Liver (tissue), 9 donors: Measurements from ENCODE around the gene ADGRF1. TPM values are rescaled to one million over a fixed set of nuclear protein-coding genes. Genes with fewer than 3 reads are reported as not detected.
"Not testable (repeated sequence)": the region's sequence is repeated elsewhere in the genome, so short reads cannot be mapped to it uniquely, and the experiment has no call there.

ENCODE experiments used
- DNase-seq: peaks from one replicate; pipeline ENCODE4 v3.0.0-alpha.2; 2017; ENCODE audit warnings: low spot score
- H3K27ac ChIP-seq, 2 donors: one replicate each; pipeline ENCODE4 v1.7.0; 2013; ENCODE audit warnings: inconsistent platforms in 2 of 2, low read length in 2 of 2, control low read depth in 1 of 2, low read depth in 1 of 2, mild to moderate bottlenecking in 1 of 2
- H3K27me3 ChIP-seq, 4 donors: one replicate each; pipeline versions ENCODE4 v1.6.1 to v1.7.0; 2013; ENCODE audit warnings: low read length in 3 of 4, inconsistent platforms in 1 of 4, mild to moderate bottlenecking in 1 of 4, moderate library complexity in 1 of 4; ENCODE audit not compliant: control insufficient read depth in 4 of 4, insufficient read depth in 4 of 4
- H3K36me3 ChIP-seq, 4 donors: one replicate each; pipeline versions ENCODE4 v1.6.1 to v1.7.0; 2013; ENCODE audit warnings: low read length in 3 of 4, mild to moderate bottlenecking in 3 of 4, low read depth in 1 of 4, moderate library complexity in 1 of 4; ENCODE audit not compliant: control insufficient read depth in 4 of 4, insufficient read depth in 3 of 4
- H3K4me1 ChIP-seq, 4 donors: one replicate each; pipeline versions ENCODE4 v1.6.1 to v1.7.0; 2013; ENCODE audit warnings: low read length in 3 of 4, mild to moderate bottlenecking in 3 of 4, moderate library complexity in 1 of 4; ENCODE audit not compliant: control insufficient read depth in 4 of 4, insufficient read depth in 4 of 4
- H3K4me3 ChIP-seq, 3 donors: one replicate each; pipeline versions ENCODE4 v1.6.1 to v1.7.0; 2013; ENCODE audit warnings: low read length in 3 of 3, control low read depth in 1 of 3, low read depth in 1 of 3, mild to moderate bottlenecking in 1 of 3
- H3K9ac ChIP-seq, 2 donors: one replicate each; pipeline ENCODE4 v1.7.0; 2013; ENCODE audit warnings: low read length in 2 of 2, mild to moderate bottlenecking in 2 of 2, moderate library complexity in 2 of 2, control low read depth in 1 of 2, low read depth in 1 of 2
- H3K9me3 ChIP-seq, 4 donors: one replicate each; pipeline versions ENCODE4 v1.6.1 to v1.7.0; 2013; ENCODE audit warnings: low read length in 3 of 4; ENCODE audit not compliant: control insufficient read depth in 4 of 4
- EGR1 ChIP-seq, 2 donors: IDR thresholded peaks; 2 replicates each; pipeline ENCODE4 v1.6.1; 2016 to 2018; ENCODE audit warnings: antibody characterized with exemption in 2 of 2, low read depth in 2 of 2
- FOXA1 ChIP-seq: IDR thresholded peaks from 2 replicates; pipeline ENCODE4 v1.6.1; 2016; ENCODE audit warnings: antibody characterized with exemption
- FOXA2 ChIP-seq: IDR thresholded peaks from 2 replicates; pipeline ENCODE4 v1.6.1; 2016; ENCODE audit warnings: antibody characterized with exemption
- GABPA ChIP-seq, 2 donors: IDR thresholded peaks in 1 of 2; conservative IDR thresholded peaks in 1 of 2; 2 replicates each; pipeline ENCODE4 v1.6.1; 2016; ENCODE audit warnings: antibody characterized with exemption in 2 of 2, mild to moderate bottlenecking in 1 of 2, moderate library complexity in 1 of 2
- HNF4A ChIP-seq, 2 donors: conservative IDR thresholded peaks; 2 replicates each; pipeline ENCODE4 v1.6.1; 2016; ENCODE audit warnings: antibody characterized with exemption in 2 of 2, mild to moderate bottlenecking in 2 of 2
- HNF4G ChIP-seq: IDR thresholded peaks from 2 replicates; pipeline ENCODE4 v1.6.1; 2016; ENCODE audit warnings: antibody characterized with exemption
- JUND ChIP-seq, 2 donors: IDR thresholded peaks; 2 replicates each; pipeline ENCODE4 v1.6.1; 2016; ENCODE audit warnings: antibody characterized with exemption in 2 of 2
- NR2F2 ChIP-seq: IDR thresholded peaks from 2 replicates; pipeline ENCODE4 v1.6.1; 2016; ENCODE audit warnings: antibody characterized with exemption
- RAD21 ChIP-seq, 2 donors: IDR thresholded peaks; 2 replicates each; pipeline ENCODE4 v1.6.1; 2016; ENCODE audit warnings: antibody characterized with exemption in 2 of 2, mild to moderate bottlenecking in 2 of 2
- RXRA ChIP-seq, 2 donors: IDR thresholded peaks; 2 replicates each; pipeline ENCODE4 v1.6.1; 2017 to 2018; ENCODE audit warnings: antibody characterized with exemption in 2 of 2, mild to moderate bottlenecking in 1 of 2
- SP1 ChIP-seq: IDR thresholded peaks from 2 replicates; pipeline ENCODE4 v1.6.1; 2018; ENCODE audit warnings: antibody characterized with exemption, mild to moderate bottlenecking
- TAF1 ChIP-seq: conservative IDR thresholded peaks from 2 replicates; pipeline ENCODE4 v1.6.1; 2016; ENCODE audit warnings: antibody characterized with exemption, mild to moderate bottlenecking
- ZBTB33 ChIP-seq: IDR thresholded peaks from 2 replicates; pipeline ENCODE4 v1.6.1; 2016; ENCODE audit warnings: antibody characterized with exemption
- WGBS: extraction: QIAGEN DNeasy Blood & Tissue Kit; methylation state at CpG from one replicate; pipeline ENCODE4 v1.1.7; 2013; 5-methylcytosine and 5-hydroxymethylcytosine counted together
- polyA plus RNA-seq, 2 donors: library from polyadenylated mRNA; stranded (reverse) in 1 of 2; unstranded in 1 of 2; fragments of 200-250 nt in 1 of 2; fragments of >200 nt in 1 of 2; fragmentation: Nextera tagmentation in 1 of 2; extraction: Ambion mirVana in 1 of 2; gene quantifications; one replicate each; pipeline versions ENCODE4 v1.2.1 to v1.2.3, GENCODE V29; 2013 to 2015
- total RNA-seq, 2 donors: library from RNA; depleted of rRNA; stranded (reverse); fragments of >200 nt; gene quantifications; one replicate each; pipeline ENCODE4 v1.2.3, GENCODE V29; 2014
- TF ChIP-seq, protein P1 (sequence below): IDR thresholded peaks from 2 replicates; pipeline ENCODE4 v1.6.1; 2016; ENCODE audit warnings: antibody characterized with exemption
- TF ChIP-seq, protein P2 (sequence below): IDR thresholded peaks from 2 replicates; pipeline ENCODE4 v1.6.1; 2016; ENCODE audit warnings: antibody characterized with exemption
- TF ChIP-seq, protein P3 (sequence below): fragments of 150-350 bp; IDR thresholded peaks from 2 replicates; pipeline ENCODE4 v1.5.1; 2017; ENCODE audit warnings: improper control_type of control experiment, low read depth, low read length; ENCODE audit not compliant: missing input control
- TF ChIP-seq, protein P4 (sequence below): IDR thresholded peaks from 2 replicates; pipeline ENCODE4 v1.6.1; 2016; ENCODE audit warnings: antibody characterized with exemption, mild to moderate bottlenecking
- donor health status: healthy.
- donor health status: healthy.
- donor health status: healthy.
- donor health status: healthy.
- donor health status: healthy.

The ADGRF1 gene
- total and polyA plus RNA-seq, 4 donors = 0.01 TPM; not detected in 3

DNA sequence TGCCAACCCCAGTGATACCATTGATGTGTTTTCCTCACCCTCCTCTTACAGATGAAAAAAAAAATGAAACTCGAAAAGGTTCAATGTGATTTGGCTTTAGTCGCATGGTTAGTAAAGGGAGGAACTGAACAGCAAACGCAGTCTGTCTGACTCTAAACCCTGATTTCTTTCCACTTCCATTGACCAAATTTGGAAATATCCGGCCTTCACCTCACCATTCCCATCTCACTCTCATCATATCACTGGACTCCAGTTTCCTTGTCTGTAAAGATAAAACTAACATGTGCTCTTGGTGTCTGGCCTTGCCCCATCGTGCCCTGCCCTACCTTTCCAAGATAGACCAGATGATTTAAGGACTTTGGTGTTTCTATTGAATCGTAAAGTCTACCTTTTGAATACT, 48.7 kb upstream of the ADGRF1 start:
- Histone ChIP-seq H3K27ac (no peak overlapping the region), H3K4me3 (no peak overlapping the region), H3K27me3 (no peaks in the 10 kb centered on the region), H3K36me3 (no peaks in the 10 kb centered on the region), H3K4me1 (no peaks in the 10 kb centered on the region), H3K9me3 (no peaks in the 10 kb centered on the region), H3K9ac (no peak overlapping the region)
- WGBS = 89% methylated on average over 6 of the region's 6 CpGs
- TF ChIP-seq RXRA (IDR thresholded peaks at IDR 0.05) = no peak
- no peak for TF ChIP-seq NR2F2
- TF ChIP-seq HNF4A (conservative IDR thresholded peaks at IDR 0.05) = no peak
- no peak for DNase-seq

DNA sequence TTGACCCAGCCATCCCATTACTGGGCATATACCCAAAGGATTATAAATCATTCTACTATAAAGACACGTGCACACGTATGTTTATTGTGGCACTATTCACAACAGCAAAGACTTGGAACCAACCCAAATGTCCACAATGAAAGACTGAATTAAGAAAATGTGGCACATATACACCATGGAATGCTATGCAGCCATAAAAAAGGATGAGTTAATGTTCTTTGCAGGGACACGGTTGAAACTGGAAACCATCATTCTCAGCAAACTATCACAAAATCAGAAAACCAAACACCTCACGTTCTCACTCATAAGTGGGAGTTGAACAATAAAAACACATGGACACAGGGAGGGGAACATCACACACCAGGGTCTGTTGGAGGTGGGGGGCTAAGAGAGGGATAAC, 47.3 kb upstream of the ADGRF1 start:
- 87% methylated on average over 4 of the region's 4 CpGs for WGBS
- not testable (repeated sequence) for H3K36me3 ChIP-seq

DNA sequence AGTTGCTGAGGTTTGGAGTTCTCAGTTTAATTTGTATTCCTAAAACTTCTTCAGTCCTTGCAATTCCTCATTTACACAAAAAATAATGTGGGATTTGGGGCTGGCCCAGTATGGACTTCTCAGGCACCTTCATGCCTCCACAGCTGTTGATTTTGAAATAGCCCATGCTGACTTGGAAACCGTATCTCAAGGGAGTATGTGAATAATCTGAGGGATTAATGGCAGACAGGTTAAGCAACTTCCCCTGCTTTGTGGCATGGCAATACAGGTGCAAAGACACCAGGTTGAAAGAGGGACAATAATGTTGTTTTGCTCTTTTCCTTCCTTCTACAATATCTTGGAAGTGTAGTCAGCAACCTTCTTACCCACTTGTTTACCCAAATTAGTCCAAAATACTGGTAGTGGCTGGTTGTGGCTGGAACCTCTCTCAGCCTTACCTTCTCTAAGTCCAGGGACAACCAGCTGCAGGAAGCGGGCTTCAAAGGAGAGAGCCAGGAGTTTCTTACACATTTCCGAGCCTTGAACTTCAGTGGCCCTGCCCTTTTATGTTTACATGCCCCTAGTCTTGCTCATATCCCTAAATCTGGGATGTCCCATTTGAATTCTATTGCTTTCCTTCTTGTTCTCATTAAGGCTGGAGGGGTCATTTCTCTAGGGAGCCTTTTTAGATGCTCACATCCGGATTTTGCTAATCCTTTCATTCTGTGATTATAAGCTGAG, 44.1 kb upstream of the ADGRF1 start:
- 88% methylated on average over 4 of the region's 4 CpGs for WGBS
- H3K4me3 ChIP-seq = no peak overlapping the region
- TF ChIP-seq NR2F2 (no peak), TAF1 (no peak), RAD21 (IDR thresholded peaks at IDR 0.05) (no peak), RXRA (IDR thresholded peaks at IDR 0.05) (no peak), JUND (IDR thresholded peaks at IDR 0.05) (no peak), HNF4A (conservative IDR thresholded peaks at IDR 0.05) (no peak), HNF4G (no peak), ZBTB33 (no peak), FOXA1 (no peak), GABPA (IDR thresholded peaks at IDR 0.05 in 1 of 2, conservative IDR thresholded peaks at IDR 0.05 in 1 of 2) (no peak), EGR1 (IDR thresholded peaks at IDR 0.05; ENCODE audit: low read depth in 2 of 2) (no peak), FOXA2 (no peak), SP1 (no peak)
- TF ChIP-seq, protein P1, sequence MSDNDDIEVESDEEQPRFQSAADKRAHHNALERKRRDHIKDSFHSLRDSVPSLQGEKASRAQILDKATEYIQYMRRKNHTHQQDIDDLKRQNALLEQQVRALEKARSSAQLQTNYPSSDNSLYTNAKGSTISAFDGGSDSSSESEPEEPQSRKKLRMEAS = no peak
- TF ChIP-seq, protein P2, sequence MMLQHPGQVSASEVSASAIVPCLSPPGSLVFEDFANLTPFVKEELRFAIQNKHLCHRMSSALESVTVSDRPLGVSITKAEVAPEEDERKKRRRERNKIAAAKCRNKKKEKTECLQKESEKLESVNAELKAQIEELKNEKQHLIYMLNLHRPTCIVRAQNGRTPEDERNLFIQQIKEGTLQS = no peak
- TF ChIP-seq, protein P3, sequence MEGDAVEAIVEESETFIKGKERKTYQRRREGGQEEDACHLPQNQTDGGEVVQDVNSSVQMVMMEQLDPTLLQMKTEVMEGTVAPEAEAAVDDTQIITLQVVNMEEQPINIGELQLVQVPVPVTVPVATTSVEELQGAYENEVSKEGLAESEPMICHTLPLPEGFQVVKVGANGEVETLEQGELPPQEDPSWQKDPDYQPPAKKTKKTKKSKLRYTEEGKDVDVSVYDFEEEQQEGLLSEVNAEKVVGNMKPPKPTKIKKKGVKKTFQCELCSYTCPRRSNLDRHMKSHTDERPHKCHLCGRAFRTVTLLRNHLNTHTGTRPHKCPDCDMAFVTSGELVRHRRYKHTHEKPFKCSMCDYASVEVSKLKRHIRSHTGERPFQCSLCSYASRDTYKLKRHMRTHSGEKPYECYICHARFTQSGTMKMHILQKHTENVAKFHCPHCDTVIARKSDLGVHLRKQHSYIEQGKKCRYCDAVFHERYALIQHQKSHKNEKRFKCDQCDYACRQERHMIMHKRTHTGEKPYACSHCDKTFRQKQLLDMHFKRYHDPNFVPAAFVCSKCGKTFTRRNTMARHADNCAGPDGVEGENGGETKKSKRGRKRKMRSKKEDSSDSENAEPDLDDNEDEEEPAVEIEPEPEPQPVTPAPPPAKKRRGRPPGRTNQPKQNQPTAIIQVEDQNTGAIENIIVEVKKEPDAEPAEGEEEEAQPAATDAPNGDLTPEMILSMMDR = no peak
- TF ChIP-seq, protein P4, sequence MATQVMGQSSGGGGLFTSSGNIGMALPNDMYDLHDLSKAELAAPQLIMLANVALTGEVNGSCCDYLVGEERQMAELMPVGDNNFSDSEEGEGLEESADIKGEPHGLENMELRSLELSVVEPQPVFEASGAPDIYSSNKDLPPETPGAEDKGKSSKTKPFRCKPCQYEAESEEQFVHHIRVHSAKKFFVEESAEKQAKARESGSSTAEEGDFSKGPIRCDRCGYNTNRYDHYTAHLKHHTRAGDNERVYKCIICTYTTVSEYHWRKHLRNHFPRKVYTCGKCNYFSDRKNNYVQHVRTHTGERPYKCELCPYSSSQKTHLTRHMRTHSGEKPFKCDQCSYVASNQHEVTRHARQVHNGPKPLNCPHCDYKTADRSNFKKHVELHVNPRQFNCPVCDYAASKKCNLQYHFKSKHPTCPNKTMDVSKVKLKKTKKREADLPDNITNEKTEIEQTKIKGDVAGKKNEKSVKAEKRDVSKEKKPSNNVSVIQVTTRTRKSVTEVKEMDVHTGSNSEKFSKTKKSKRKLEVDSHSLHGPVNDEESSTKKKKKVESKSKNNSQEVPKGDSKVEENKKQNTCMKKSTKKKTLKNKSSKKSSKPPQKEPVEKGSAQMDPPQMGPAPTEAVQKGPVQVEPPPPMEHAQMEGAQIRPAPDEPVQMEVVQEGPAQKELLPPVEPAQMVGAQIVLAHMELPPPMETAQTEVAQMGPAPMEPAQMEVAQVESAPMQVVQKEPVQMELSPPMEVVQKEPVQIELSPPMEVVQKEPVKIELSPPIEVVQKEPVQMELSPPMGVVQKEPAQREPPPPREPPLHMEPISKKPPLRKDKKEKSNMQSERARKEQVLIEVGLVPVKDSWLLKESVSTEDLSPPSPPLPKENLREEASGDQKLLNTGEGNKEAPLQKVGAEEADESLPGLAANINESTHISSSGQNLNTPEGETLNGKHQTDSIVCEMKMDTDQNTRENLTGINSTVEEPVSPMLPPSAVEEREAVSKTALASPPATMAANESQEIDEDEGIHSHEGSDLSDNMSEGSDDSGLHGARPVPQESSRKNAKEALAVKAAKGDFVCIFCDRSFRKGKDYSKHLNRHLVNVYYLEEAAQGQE = no peak
- H3K4me1 ChIP-seq = peaks cover 0 to 11% (median 4%) of the 10 kb centered on the region in 4 donors
- no peak overlapping the region for H3K9ac ChIP-seq
- H3K9me3 ChIP-seq = no peaks in the 10 kb centered on the region
- no peaks in the 10 kb centered on the region for H3K27me3 ChIP-seq
- no peak for DNase-seq
- H3K27ac ChIP-seq = no peak overlapping the region
- no peaks in the 10 kb centered on the region for H3K36me3 ChIP-seq

More for the DNA sequence above, 47.3 kb upstream of the ADGRF1 start:
- H3K4me1 ChIP-seq, H3K4me3 ChIP-seq, DNase-seq, H3K9ac ChIP-seq, H3K27ac ChIP-seq, H3K9me3 ChIP-seq, H3K27me3 ChIP-seq: not testable (repeated sequence)
